HG03565 (cell line): Measurements from ENCODE around the gene EPS15.
"Not testable (repeated sequence)": the region's sequence is repeated elsewhere in the genome, so short reads cannot be mapped to it uniquely, and the experiment has no call there.

Experiments
- ATAC-seq: cut with Tn5 transposase; IDR thresholded peaks from one replicate; pipeline ENCODE4 v1.9.1; 2021; ENCODE audit warnings: mild to moderate bottlenecking, moderate library complexity; ENCODE audit not compliant: unreplicated experiment

The EPS15 gene

DNA sequence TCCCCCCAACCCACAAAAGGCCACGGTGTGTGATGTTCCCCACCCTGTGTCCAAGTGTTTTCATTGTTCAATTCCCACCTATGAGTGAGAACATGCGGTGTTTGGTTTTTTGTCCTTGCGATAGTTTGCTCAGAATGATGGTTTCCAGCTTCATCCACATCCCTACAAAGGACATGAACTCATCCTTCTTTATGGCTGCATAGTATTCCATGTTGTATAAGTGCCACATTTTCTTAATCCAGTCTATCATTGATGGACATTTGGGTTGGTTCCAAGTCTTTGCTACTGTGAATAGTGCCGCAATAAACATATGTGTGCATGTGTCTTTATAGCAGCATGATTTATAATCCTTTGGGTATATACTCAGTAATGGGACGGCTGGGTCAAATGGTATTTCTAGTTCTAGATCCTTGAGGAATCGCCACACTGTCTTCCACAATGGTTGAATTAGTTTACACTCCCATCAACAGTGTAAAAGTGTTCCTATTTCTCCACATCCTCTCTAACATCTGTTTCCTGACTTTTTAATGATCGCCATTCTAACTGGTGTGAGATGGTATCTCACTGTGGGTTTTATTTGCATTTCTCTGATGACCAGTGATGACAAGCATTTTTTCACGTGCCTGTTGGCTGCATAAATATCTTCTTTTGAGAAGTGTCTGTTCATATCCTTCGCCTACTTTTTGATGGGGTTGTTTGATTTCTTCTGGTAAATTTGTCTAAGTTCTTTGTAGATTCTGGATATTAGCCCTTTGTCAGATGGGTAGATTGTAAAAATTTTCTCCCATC, 44.0 kb downstream of the EPS15 start:
- not testable (repeated sequence) for ATAC-seq

- no peak for ATAC-seq
Observed at GRCh38 chr1:51473331-51474115, 45.5 kb downstream of the EPS15 start.

DNA sequence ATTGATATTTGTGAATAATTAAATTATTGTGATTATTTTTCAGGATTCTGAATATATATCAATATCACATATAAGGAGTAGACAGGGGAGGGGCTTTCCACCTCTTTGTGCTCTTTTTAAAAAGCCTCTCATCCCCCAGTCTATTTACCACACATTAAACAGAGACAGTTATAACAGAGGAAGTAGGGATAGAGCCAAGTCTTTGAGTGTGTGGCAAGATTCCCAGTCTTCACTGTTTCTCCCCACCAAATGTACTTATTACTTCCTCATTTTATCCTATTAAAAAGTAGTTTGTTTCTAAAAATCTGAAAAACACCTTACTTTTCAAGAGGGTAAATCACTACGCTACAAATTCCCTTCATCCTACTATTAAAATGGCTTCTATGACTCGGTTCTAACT, 46.7 kb downstream of the EPS15 start:
- no peak for ATAC-seq

GRCh38 chr1:51469518-51469917, 49.5 kb downstream of the EPS15 start:
- no peak for ATAC-seq

DNA sequence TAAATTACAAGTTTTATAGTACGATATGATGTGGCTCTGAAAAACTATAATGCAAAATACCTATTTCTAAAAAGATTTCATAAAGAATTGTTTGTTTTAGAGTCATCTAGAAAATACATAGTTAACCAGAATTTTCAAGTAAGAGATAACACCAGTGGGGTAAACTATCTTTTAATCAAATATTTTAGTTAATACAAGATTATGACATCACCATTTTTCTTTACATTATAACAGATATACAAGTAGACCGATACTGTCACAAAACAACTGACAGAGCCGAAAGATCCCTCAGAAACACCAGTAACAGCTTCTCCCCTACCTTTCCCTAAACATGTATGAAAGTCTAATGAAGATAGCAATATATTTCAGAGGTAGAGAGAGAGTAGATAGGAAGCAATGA, 54.2 kb downstream of the EPS15 start:
- no peak for ATAC-seq

DNA sequence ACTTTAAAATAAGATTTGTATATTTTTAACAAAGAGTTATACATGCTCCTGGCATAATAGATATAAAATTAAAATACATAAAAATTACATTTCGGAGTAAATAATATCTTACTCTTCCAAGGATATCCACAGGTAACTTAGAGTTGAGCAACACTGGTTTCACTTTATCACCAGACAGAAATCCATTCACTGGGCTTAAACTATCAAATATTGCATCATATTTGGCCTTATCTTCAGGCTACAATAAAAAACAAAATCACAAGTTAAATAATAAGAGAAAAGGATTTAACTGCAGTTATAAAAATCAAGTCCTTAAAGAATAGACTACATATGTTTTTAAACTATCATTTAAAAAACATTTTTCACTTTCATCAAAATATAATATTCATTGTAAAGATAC, 55.5 kb downstream of the EPS15 start:
- ATAC-seq = no peak

GRCh38 chr1:51462289-51462688, 56.8 kb downstream of the EPS15 start:
- ATAC-seq = not testable (repeated sequence)

- no peak for ATAC-seq
Observed at GRCh38 chr1:51454554-51454953, 64.5 kb downstream of the EPS15 start.

DNA sequence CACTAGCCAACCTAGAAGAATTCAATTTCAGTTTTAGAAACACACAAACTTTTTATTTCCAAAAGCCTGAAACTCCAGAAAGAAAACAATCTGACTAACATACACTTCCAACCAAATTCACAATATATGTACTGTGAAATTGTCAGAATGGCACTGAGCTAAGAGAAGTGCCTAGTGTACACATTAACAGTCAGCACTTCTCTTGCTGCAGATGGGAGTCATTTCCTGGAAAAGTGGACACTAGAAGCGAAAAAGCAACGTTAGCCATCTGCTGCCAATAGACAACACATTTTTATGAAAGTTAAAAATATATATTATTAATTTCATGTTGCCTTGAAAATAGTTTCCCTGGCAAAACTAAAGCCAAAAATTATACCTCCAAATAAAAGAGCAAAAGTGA, 66.1 kb downstream of the EPS15 start:
- ATAC-seq = no peak

DNA sequence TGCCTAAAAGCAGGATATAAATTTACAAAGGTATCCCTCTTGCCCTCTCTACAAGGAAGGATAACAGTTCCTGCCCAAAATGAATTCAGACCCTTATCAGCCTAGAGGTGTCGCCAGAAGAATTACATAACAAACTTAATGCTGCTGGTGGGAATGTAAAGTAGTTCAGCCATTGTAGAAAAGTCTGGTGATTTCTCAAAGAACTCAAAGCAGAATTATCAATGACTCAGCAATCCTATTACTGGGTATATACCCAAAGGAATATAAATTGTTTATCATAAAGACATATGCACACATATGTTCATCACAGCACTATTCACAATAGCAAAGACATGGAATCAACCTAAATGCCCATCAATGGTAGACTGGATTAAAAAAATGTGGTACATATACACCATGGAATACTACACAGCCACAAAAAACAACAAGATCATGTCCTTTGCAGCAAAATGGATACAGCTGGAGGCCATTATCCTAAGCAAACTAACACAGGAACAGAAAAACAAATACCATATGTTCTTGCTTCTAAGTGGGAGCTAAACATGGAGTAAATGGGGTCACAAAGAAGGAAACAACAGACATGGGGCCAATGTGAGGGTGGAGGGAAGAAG, 70.1 kb downstream of the EPS15 start:
- ATAC-seq = not testable (repeated sequence)

DNA sequence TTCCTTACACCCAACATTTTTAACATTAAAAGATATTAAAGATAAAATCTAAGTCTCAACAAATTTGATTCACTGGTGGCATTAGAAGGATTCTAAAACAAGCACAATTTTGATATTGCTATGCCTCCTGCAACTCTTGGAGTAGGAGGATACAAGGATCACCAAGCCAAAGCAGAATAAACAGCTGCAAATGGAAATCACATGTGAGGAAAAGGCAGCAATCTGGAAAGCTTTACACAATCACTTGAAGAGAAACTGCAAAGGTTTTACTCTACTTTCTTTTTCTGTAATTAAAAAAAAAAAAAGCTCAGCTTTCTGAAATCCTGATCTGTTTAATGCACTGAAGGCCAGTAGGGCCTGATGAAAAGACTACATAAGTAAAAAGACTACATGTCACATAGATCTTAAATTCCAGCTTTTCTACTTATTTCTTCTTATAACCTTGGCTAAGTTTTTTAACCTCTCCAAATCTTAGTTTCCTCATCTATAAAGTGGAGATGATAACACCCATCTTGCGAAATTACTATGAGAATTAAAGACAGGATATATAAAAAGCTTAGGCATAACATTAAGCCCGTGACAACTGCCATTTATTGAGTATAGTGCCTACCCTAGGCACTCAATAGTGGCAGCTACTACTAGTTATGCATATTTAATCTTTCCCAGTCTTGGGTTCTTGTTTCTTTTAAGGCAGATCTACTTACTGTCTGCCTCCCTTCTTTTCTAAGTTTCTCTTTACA, 73.5 kb downstream of the EPS15 start:
- ATAC-seq = no peak

DNA sequence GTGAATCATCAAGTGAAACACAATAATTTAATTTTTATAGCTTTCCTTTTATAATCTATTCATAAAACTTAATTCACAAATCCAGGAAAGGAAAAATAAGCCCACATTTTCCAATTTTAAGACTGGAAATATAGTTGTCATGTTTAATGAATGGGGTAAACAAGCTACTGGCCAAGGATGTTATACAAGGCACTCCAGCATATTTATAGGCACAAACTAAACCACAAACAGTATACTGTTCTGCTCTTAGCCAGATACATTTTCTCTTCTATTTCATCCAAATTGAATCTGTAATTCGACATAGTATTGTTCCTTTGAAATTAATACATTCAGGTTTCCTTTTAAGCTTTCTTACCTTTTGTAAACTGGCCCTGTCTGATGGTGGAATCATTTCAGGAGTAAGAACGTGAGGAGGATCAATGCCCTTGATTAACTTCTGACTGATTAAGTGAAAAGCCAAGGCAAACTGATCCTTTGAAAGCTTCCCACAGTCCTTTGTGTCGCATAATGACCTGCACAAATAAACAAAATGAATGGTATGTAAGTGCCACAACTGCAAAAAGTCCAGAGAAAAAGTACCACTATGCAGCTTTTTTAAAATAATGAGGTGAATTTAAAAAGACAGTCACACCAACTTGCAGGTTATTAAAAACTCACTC, 74.4 kb downstream of the EPS15 start:
- no peak for ATAC-seq

- no peak for ATAC-seq
Observed at GRCh38 chr1:51444096-51444495, 75.0 kb downstream of the EPS15 start.

DNA sequence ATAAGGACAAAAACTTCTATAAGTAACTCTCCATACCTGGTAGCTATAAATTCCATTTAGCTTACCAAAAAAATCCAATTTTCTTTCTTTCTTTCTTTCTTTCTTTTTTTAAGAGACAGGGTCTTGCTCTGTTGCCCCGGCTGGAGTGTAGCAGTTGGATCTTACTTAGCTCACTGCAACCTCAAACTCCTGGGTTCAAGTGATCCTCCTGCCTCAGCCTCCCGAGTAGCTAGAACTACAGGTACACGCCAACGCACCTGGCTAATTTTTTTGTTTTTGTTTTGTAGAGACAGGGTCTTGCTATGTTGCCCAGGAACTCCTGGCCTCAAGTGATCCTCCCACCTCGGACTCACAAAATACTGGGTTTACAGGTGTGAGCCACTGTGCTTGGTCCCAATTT, 75.5 kb downstream of the EPS15 start:
- ATAC-seq = no peak

GRCh38 chr1:51442616-51443015, 76.5 kb downstream of the EPS15 start:
- no peak for ATAC-seq

- ATAC-seq = no peak
Observed at GRCh38 chr1:51442198-51442597, 76.9 kb downstream of the EPS15 start.

GRCh38 chr1:51439895-51440294, 79.2 kb downstream of the EPS15 start:
- ATAC-seq = no peak

- ATAC-seq = no peak
Observed at GRCh38 chr1:51439053-51439452, 80.0 kb downstream of the EPS15 start.

DNA sequence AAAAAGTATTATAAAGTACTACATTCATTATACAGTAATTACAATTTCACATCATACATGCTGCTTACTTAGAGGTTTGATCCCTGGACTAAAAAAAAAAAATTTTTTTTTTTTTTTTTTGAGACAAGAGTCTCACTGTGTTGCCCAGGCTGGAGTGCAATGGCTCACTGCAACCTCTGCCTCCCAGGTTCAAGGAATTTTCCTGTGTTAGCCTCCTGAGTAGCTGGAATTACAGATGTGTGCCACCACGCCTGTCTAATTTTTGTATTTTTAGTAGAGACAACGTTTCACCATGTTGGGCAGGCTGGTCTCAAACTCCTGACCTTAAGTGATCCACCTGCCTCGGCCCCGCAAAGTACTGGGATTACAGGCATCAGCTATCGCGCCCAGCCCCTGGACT, 81.7 kb downstream of the EPS15 start:
- not testable (repeated sequence) for ATAC-seq

DNA sequence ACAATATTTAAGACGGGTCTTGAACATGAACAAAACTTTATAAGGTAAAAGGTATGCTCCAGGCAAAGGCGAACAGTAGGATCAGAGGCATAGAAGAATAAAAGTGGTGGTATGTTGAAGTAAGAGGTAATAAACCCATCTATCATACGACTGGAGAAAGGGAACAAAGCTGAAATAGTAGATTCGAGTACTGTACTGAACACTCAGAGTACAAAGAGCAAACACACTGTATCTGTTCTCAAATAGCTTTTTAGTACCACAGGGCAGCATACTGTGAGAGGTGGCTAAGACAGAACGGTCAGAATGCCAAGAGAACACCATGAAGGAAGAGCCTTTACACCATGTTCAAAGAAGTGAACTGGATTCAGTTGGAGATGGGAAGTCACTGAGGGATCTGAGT, 83.2 kb downstream of the EPS15 start:
- ATAC-seq = no peak
